ENCODE measurements around the gene SLC6A20.

Gene SLC6A20

DNA sequence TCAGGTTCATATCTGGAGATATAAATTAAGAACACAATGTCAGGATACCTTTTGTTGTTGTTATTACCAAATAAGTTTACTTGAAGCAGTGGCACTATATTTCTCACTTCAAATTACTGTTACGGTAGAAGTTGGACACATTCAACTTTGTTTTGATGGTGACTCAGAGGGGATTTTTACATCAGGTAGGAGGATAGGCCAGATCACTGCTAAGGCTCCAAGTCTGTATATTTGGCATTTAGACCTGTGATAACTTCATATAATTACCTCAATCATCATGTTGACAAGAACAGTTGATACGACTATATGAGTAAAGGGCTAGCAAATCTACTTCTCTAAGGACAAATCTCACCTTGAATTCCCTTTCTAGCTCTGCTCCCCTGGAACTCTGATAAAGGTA, 30.0 kb upstream of the SLC6A20 start:
- 0 out of 2 replicates have a peak, but pooled peaks cover 4% of the 10 kb centered on the region for H4K20me1 ChIP-seq (ENCODE audit: insufficient read depth, low read length)
- no peak overlapping the region for H3K9ac ChIP-seq (ENCODE audit: low read depth, low read length)
- no peak overlapping the region for H3K4me2 ChIP-seq (ENCODE audit: insufficient read depth, low read length)
- no peaks in the 10 kb centered on the region for H3K27me3 ChIP-seq (ENCODE audit: insufficient read depth, low read length, poor library complexity)
- DNase-seq = no peak
- peak overlapping the region; percentile 33 for H3K27ac ChIP-seq (ENCODE audit: low read length)
- TF ChIP-seq, protein P1, sequence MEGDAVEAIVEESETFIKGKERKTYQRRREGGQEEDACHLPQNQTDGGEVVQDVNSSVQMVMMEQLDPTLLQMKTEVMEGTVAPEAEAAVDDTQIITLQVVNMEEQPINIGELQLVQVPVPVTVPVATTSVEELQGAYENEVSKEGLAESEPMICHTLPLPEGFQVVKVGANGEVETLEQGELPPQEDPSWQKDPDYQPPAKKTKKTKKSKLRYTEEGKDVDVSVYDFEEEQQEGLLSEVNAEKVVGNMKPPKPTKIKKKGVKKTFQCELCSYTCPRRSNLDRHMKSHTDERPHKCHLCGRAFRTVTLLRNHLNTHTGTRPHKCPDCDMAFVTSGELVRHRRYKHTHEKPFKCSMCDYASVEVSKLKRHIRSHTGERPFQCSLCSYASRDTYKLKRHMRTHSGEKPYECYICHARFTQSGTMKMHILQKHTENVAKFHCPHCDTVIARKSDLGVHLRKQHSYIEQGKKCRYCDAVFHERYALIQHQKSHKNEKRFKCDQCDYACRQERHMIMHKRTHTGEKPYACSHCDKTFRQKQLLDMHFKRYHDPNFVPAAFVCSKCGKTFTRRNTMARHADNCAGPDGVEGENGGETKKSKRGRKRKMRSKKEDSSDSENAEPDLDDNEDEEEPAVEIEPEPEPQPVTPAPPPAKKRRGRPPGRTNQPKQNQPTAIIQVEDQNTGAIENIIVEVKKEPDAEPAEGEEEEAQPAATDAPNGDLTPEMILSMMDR (IDR thresholded peaks at IDR 0.05; ENCODE audit: borderline replicate concordance, extremely low read depth, low read length, poor library complexity, severe bottlenecking) = no peak
- no peak overlapping the region for H2AFZ ChIP-seq (ENCODE audit: low read depth, low read length)
- no peak for ATAC-seq (ENCODE audit: insufficient read depth, low read depth)
- H3K4me3 ChIP-seq (ENCODE audit: low read depth in 1 of 2, low read length in 2 of 2) = no peak overlapping the region
- H3K4me1 ChIP-seq (ENCODE audit: insufficient read depth, low read length) = no peaks in the 10 kb centered on the region
- H3K9me3 ChIP-seq (ENCODE audit: insufficient read depth, low read length, severe bottlenecking) = no peaks in the 10 kb centered on the region
- peaks cover 100% of the 10 kb centered on the region for H3K36me3 ChIP-seq (ENCODE audit: insufficient read depth, low read length)
- H3K79me2 ChIP-seq (ENCODE audit: insufficient read depth, low read length) = peaks cover 62% of the 10 kb centered on the region

DNA sequence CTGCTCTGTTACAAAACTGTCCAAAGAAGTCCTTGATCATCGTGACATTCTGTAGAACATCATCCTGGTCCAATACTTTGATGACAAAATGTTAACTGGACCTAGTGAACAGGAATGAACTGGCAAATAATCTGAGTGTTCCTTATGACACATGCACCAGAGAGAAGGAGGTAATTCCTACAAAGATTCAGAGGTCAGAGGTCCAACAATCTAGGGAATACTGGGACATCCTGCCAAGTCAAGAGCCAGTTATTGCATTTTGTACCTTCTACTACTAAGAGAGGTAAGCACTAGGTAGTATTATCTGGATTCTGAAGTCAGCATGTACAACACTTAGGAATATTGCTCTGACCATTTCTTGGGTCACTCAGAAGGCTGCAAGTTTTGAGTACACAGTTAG, 24.8 kb upstream of the SLC6A20 start:
- ATAC-seq (ENCODE audit: insufficient read depth, low read depth) = no peak
- H3K27ac ChIP-seq (ENCODE audit: low read length) = 0 out of 2 replicates have a peak overlapping the region, but pooled peaks have one; percentile 3

DNA sequence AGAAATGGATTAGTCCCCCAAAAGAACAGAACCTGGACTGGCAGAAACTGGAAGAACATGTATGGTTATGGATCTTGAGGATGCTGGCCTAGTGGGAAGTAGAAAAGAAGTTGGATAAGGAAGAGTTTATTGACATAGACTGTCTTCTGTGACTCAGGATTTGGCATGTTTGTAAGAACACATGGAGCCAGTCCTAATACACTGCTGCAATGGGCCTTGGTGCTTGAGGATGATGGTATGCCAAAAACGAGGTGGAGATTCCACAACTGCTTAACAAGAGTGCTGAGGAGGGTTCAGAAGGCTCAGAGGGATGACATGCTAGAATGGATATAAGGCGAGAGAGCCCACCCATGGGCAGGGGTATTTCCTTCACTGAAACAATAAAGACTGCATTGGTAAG, 23.2 kb upstream of the SLC6A20 start:
- TF ChIP-seq EZH2 (IDR thresholded peaks at IDR 0.05; ENCODE audit: borderline replicate concordance, low read depth, low read length, severe bottlenecking) = no peak
- TF ChIP-seq, protein P1 (IDR thresholded peaks at IDR 0.05; ENCODE audit: borderline replicate concordance, extremely low read depth, low read length, poor library complexity, severe bottlenecking) = no peak
- Histone ChIP-seq H4K20me1 (ENCODE audit: insufficient read depth, low read length) (0 out of 2 replicates have a peak, but pooled peaks cover 5% of the 10 kb centered on the region), H3K27ac (ENCODE audit: low read length) (no peak overlapping the region), H3K4me1 (ENCODE audit: insufficient read depth, low read length) (peaks cover 16% of the 10 kb centered on the region), H3K79me2 (ENCODE audit: insufficient read depth, low read length) (peaks cover 57% of the 10 kb centered on the region), H3K4me2 (ENCODE audit: insufficient read depth, low read length) (no peak overlapping the region), H3K36me3 (ENCODE audit: insufficient read depth, low read length) (peaks cover 93% of the 10 kb centered on the region), H3K9me3 (ENCODE audit: insufficient read depth, low read length, severe bottlenecking) (no peaks in the 10 kb centered on the region), H2AFZ (ENCODE audit: low read depth, low read length) (no peak overlapping the region), H3K4me3 (ENCODE audit: low read depth in 1 of 2, low read length in 2 of 2) (no peak overlapping the region), H3K9ac (ENCODE audit: low read depth, low read length) (no peak overlapping the region), H3K27me3 (ENCODE audit: insufficient read depth, low read length, poor library complexity) (no peaks in the 10 kb centered on the region)
- no peak for ATAC-seq (ENCODE audit: insufficient read depth, low read depth)
- no peak for DNase-seq

More for the DNA sequence above, 24.8 kb upstream of the SLC6A20 start:
- Histone ChIP-seq H3K9ac (ENCODE audit: low read depth, low read length) (no peak overlapping the region), H3K27me3 (ENCODE audit: insufficient read depth, low read length, poor library complexity) (no peaks in the 10 kb centered on the region), H3K4me2 (ENCODE audit: insufficient read depth, low read length) (no peak overlapping the region), H2AFZ (ENCODE audit: low read depth, low read length) (no peak overlapping the region), H3K4me3 (ENCODE audit: low read depth in 1 of 2, low read length in 2 of 2) (no peak overlapping the region), H3K36me3 (ENCODE audit: insufficient read depth, low read length) (peaks cover 99% of the 10 kb centered on the region), H3K9me3 (ENCODE audit: insufficient read depth, low read length, severe bottlenecking) (no peaks in the 10 kb centered on the region), H3K4me1 (ENCODE audit: insufficient read depth, low read length) (peaks cover 12% of the 10 kb centered on the region), H4K20me1 (ENCODE audit: insufficient read depth, low read length) (0 out of 2 replicates have a peak, but pooled peaks cover 4% of the 10 kb centered on the region), H3K79me2 (ENCODE audit: insufficient read depth, low read length) (peaks cover 50% of the 10 kb centered on the region)
- no peak for DNase-seq
- TF ChIP-seq EZH2 (IDR thresholded peaks at IDR 0.05; ENCODE audit: borderline replicate concordance, low read depth, low read length, severe bottlenecking) = no peak
- TF ChIP-seq, protein P1 (IDR thresholded peaks at IDR 0.05; ENCODE audit: borderline replicate concordance, extremely low read depth, low read length, poor library complexity, severe bottlenecking) = no peak
